Cardiac muscle cell (in vitro differentiated cells and primary cell): Measurements from ENCODE around the gene METTL8. TPM values are rescaled to one million over a fixed set of nuclear protein-coding genes. Genes with fewer than 3 reads are reported as not detected.

ENCODE experiments used
- DNase-seq, 2 donors: peaks; one replicate each; pipeline versions ENCODE4 v3.0.0 to v3.0.0-alpha.2; 2010 to 2017; ENCODE audit warnings: low read depth in 1 of 2, low spot score in 1 of 2
- H3K27ac ChIP-seq: fragments of 200-600 bp; sonication (generic); 2 replicates; pipeline ENCODE4 v1.5.1; 2016
- H3K27me3 ChIP-seq: fragments of 200-600 bp; sonication (generic); 2 replicates; pipeline ENCODE4 v1.6.0; 2016; ENCODE audit warnings: control low read depth
- H3K36me3 ChIP-seq: fragments of 200-600 bp; sonication (generic); 2 replicates; pipeline ENCODE4 v1.5.1; 2016; ENCODE audit warnings: control low read depth
- H3K4me1 ChIP-seq: fragments of 200-600 bp; sonication (generic); 2 replicates; pipeline ENCODE4 v1.8.1; 2017; ENCODE audit warnings: low read depth, mild to moderate bottlenecking, mixed run types
- H3K4me3 ChIP-seq: fragments of 200-600 bp; sonication (generic); 2 replicates; pipeline ENCODE4 v1.5.1; 2016; ENCODE audit warnings: mild to moderate bottlenecking
- H3K9me3 ChIP-seq: fragments of 200-600 bp; sonication (generic); 2 replicates; pipeline ENCODE4 v1.5.1; 2017; ENCODE audit warnings: low read depth, mild to moderate bottlenecking, control low read depth
- polyA plus RNA-seq: library from polyadenylated mRNA; unstranded; fragments of >200 nt; fragmentation: Nextera tagmentation; extraction: Ambion mirVana; gene quantifications from 2 replicates; pipeline ENCODE4 v1.2.1, GENCODE V29; 2016
- total RNA-seq: library from RNA; depleted of rRNA; stranded (reverse); fragments of >200 nt; gene quantifications from 2 replicates; pipeline ENCODE4 v1.2.3, GENCODE V29; 2016
- TF ChIP-seq, protein P1 (sequence below): IDR thresholded peaks from 2 replicates; pipeline ENCODE4 v1.5.1; 2012; ENCODE audit warnings: low read depth, mild to moderate bottlenecking, low read length

The METTL8 gene
- total and polyA plus RNA-seq, 2 experiments from 2014 or later, result 12.4 to 15.5 TPM

DNA sequence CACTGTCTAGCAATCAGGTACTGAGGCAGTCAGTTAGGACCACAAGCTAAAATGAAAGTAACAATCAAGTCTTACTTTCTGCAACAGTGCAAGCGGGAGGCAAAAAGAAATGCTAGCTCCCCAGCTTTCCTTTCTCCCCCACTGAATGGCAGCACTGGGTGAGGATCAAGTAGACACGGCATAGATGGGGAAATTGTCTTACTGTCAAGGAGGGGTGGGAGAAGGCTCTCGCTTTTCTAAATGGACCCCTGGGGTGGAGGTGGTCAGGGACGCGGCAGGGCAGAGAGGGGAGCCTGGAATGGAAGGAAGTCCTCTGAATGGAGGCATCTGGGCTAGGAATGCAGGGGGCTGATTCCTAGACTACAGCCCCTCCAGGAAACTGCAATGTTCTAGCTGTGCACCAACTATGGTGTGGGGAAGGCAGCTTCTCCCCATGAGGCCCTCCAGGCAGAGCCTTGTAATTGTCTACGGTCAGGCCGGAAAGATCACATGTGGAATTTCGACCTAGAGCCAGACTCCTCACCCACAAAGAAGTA is 24.3 kb downstream of the METTL8 start:
- no peak for DNase-seq
- Histone ChIP-seq H3K9me3 (no peaks in the 10 kb centered on the region), H3K27ac (no peak overlapping the region), H3K4me1 (no peaks in the 10 kb centered on the region), H3K27me3 (no peaks in the 10 kb centered on the region), H3K36me3 (no peaks in the 10 kb centered on the region), H3K4me3 (no peak overlapping the region)
- TF ChIP-seq, protein P1, sequence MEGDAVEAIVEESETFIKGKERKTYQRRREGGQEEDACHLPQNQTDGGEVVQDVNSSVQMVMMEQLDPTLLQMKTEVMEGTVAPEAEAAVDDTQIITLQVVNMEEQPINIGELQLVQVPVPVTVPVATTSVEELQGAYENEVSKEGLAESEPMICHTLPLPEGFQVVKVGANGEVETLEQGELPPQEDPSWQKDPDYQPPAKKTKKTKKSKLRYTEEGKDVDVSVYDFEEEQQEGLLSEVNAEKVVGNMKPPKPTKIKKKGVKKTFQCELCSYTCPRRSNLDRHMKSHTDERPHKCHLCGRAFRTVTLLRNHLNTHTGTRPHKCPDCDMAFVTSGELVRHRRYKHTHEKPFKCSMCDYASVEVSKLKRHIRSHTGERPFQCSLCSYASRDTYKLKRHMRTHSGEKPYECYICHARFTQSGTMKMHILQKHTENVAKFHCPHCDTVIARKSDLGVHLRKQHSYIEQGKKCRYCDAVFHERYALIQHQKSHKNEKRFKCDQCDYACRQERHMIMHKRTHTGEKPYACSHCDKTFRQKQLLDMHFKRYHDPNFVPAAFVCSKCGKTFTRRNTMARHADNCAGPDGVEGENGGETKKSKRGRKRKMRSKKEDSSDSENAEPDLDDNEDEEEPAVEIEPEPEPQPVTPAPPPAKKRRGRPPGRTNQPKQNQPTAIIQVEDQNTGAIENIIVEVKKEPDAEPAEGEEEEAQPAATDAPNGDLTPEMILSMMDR, result no peak

DNA sequence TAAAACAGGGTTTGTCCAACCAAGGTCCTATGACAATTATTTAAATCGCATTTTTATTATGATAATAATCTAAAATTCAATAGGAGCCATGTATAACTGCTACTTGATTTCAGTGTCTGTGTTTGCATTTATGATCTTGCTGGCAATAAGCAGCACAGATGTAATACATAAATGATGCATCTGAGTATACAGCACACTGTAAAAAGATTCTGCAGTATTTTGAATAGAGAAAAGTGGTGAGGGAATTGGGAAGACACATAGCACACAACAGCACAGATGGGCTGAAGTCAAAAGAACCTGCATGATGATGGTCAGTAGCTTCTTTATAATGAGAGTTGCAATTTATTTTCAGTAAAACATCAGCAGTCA is 26.1 kb downstream of the METTL8 start:
- H3K4me1 ChIP-seq, result no peaks in the 10 kb centered on the region
- H3K36me3 ChIP-seq, result no peaks in the 10 kb centered on the region
- no peaks in the 10 kb centered on the region for H3K9me3 ChIP-seq
- TF ChIP-seq, protein P1, result no peak
- H3K27ac ChIP-seq, result no peak overlapping the region
- no peaks in the 10 kb centered on the region for H3K27me3 ChIP-seq
- H3K4me3 ChIP-seq, result no peak overlapping the region
- DNase-seq, result no peak

DNA sequence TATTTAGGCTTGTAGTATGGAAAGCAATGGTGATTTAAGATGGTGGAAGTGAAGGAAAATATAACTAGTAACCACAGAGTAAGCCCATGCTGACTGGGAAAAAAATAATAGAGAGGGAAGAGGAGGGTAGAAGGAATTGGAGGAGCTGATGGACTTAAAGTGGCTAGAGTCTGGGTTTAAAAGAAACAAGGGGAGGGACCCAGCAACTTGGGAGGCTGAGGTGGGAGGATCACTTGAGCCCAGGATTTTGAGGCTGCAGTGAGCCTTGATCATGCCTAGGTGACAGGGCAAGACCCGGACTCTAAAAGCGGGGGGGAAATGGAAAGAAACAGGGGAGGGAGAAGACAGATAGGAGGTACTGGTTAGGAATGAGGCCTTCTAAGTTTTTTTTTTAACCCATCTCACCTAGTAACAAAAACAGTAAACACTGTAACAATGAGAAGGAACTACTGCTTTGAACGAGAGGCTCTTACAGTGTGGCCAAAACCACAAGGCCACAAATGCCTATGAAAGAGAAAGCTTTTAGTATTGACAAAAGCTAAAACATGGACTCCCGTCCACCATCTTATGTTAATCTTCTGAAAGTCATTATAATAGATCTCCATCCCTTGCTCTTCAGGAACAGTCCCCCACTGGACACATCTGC is 26.6 kb downstream of the METTL8 start:
- TF ChIP-seq, protein P1, result no peak
- Histone ChIP-seq H3K9me3 (no peaks in the 10 kb centered on the region), H3K27me3 (no peaks in the 10 kb centered on the region), H3K36me3 (no peaks in the 10 kb centered on the region), H3K4me3 (no peak overlapping the region), H3K4me1 (no peaks in the 10 kb centered on the region), H3K27ac (no peak overlapping the region)
- DNase-seq, result no peak

DNA sequence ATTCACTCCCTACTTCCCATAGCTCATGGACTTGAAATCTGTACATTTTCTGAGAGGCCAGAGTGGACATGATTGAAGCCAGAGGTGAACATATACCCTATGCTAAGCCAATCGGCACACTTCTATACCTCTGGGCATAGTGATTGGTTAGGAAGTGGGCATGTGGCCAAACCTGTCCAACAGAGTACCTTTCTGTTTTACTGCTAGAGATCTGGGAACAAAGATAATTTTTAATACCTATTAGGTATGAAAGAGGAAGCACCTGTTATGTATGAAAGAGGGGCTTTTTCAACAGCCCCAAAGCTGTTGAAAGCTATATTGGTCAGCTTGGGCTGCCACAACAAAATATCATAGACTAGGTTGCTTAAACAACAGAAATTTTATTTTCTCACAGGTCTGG is 27.7 kb downstream of the METTL8 start:
- H3K36me3 ChIP-seq, result no peaks in the 10 kb centered on the region
- H3K9me3 ChIP-seq, result no peaks in the 10 kb centered on the region
- DNase-seq, result no peak
- TF ChIP-seq, protein P1, result no peak
- no peaks in the 10 kb centered on the region for H3K4me1 ChIP-seq
- no peak overlapping the region for H3K27ac ChIP-seq
- H3K4me3 ChIP-seq, result no peak overlapping the region
- no peaks in the 10 kb centered on the region for H3K27me3 ChIP-seq

DNA sequence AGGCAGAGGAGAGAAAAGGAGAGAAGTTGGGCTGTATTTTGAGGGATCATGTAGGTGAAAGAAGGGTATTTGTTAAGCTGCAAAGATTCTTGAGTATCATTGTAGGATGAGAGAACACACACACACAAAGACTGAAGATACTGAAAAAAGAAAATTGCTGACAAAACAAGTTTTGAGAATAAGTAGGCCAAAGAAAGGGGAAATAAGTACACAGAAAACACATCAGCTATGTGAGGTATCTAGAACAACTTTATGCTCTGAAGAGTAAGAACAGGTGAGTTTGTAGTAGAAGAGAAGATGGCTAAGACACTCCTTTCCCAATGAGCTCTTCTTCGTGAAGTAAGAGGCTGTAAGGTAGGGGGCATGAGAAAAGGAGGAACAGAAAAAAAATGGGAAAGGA is 28.2 kb downstream of the METTL8 start:
- Histone ChIP-seq H3K4me3 (no peak overlapping the region), H3K9me3 (no peaks in the 10 kb centered on the region), H3K27me3 (no peaks in the 10 kb centered on the region), H3K36me3 (no peaks in the 10 kb centered on the region), H3K4me1 (no peaks in the 10 kb centered on the region), H3K27ac (no peak overlapping the region)
- TF ChIP-seq, protein P1, result no peak
- no peak for DNase-seq
